ENCODE data around the gene TMIGD1.
"Not testable (repeated sequence)": the region's sequence is repeated elsewhere in the genome, so short reads cannot be mapped to it uniquely, and the experiment has no call there.

Gene TMIGD1

DNA sequence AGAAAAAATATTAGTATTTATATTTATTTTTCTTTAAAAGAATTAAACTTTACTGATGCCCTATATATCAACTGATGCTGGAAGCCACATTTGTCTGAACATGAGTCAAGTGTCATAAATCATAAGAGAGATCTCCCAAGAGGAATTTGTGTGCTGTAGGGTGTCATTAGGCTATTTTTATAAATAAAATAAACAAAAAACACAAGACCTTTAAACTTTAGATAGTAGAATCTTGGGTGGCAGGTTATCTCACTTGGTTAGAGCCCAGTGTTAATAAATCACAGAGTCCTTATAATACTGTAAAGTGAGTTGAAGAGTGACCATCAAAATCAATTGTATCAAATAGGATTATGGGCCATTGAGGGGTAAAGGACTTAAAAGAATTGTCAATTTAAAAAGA is 23.6 kb upstream of the TMIGD1 start:
- no peak for DNase-seq

DNA sequence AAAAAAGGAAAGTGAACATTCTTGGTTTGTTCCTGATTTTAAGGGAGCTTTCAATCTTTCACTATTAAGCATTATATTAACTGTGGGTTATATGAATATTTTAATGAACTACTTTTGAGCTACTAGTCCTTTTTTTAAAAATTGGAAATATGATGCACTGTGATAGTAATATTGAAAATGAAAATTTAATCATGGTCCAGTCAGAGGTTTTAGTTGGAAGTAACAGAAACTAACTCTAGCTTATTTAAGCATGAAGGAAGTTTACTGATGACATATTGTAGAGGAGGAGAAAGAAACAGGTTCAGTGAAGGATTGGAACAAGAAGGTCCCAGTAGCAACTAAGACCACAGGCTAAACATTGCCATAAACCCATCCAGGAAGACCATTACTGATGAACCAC is 20.8 kb upstream of the TMIGD1 start:
- no peak for DNase-seq

DNA sequence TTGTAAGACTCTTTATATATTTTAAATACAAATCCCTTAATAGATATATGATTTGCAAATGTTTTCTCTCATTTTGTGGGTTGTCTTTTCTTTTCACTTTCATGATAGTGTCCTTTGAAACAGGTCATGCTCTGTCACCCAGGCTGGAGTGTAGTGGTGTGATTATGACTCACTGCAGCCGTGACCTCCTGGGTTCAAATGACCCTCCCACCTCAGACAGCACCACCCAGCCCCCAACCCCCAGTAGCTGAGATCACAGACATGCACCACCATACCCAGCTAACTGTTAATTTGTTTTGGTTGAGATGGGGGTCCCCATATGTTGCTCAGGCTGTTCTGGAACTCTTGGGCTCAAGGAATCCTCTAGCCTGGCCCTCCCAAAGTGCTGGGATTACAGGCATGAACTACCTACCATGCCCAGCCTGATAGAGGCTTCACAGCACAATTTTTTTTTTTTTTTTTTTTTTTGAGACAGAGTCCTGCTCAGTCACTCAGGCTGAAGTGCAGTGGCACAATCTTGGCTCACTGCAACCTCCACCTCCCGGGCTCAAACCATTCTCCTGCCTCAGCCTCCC is 18.5 kb upstream of the TMIGD1 start:
- DNase-seq, result no peak

DNA sequence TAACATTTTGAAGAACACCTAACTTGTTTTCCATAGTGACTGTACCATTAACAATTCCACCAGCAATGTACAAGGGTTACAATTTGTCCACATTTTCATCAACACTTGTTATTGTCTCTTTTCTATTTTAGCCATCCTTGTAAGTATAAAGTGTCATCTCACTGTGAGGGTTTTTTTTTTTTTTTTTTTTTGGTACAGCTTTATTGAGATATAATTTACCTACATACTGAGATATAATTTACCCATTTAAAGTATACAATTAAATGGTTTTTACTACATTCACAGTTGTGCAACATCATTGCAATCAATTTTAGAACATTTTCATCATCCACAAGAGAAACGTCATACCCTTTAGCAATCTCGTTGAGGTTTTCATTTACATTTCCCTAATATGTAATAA is 17.9 kb upstream of the TMIGD1 start:
- DNase-seq, result no peak

DNA sequence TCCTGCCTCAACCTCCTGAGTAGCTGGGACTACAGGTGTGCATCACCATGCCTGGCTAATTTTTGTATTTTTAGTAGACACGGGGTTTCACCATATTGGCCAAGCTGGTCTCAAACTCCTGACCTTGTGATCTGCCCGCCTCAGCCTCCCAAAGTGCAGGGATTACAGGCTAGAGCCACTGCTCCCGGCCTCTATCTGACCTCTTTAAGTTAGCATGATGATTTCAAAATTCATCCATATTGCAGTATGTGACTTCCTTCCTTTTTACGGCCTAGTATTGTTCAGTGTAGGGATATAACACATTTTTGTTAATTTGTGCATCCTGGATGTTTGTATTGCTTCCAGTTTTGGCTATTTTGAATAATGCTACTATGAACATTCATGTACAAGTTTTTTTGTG is 17.4 kb upstream of the TMIGD1 start:
- DNase-seq, result not testable (repeated sequence)

DNA sequence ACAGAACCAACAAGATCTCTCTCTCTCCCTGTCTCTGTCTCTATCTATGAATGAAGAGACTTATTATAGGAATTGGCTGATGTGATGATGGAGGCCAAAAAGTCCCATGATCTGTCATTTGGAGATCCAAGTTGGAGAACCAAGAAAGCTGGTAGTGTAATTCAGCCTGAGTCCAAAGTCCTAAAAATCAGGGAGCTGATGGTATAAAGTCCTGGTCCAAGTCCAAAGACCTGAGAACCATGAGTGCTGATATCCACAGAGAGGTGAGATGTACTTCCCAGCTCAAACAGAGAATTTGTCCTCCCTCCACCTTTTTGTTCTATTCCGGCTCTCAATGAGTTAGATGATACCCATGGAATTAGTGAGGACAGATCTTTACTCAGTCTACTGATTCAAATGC is 15.4 kb upstream of the TMIGD1 start:
- no peak for DNase-seq

DNA sequence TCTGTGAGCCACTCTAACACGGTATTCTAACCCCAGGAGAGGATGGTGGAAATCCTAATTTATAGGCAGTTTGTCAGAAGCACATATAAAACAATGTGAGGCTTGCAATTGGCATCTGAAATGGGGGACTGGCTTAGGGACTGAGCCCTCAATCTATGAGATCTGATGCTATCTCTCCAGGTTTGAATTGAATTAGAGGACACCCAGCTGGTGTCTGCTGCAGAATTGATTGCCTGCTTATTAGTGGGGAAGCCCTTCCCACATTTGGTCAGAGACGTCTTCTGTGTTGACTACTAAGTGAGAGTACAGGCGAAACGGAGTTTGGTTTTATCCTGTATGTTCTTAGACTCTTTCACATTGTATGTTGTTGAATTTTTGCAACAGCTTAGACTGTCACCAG is 13.6 kb upstream of the TMIGD1 start:
- no peak for DNase-seq

DNA sequence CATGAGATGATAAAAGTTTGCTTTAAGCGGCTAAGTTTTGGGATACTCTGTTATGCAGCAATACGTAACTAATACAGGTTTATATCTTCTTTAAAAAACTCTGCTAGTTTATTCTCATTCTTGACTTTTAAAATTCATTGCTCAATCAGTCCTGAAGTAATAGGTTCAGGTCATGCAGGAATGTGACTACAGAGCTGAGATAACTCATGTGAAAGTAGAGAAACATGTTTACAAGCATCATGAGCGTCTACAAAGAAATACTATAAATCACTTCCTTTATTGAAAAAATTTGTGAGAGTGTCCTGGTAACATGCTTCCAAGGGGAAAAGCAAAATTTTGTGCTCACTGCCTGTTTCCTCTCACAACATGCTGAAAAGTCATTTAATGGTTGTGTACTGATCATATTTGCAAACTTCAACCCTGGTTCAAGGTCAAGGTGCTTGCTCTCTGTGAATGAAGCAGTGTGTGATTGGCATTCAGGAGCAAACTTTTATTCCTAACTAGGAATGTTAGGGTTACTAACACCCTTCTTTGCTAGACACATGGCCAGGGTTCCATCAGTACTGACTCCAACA is 12.5 kb upstream of the TMIGD1 start:
- no peak for DNase-seq

DNA sequence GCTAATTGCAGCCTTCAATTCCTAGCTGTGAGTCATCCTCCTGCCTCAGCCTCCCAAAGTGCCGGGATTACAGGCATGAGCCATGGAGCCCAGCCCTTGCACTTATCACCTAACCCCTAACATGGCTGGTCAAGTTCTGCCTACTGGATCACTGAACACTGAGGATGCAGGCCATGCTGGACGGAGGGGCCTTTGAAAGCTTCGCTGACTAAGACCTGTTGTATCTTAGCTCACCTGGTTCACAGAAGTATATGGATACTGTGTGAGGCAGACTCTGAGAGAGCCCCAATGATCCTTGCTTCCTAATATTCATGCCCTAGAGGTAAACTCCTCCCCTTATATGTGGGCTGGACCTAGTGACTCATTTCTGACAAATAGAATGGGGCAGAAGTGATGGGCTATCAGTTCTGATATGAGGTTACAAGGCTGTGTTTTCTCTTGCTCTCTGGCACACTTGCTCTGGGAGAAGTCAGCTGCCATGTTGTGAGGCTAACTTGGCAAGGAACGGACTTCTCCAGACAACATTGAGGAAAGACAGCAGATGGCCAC is 11.7 kb upstream of the TMIGD1 start:
- no peak for DNase-seq

DNA sequence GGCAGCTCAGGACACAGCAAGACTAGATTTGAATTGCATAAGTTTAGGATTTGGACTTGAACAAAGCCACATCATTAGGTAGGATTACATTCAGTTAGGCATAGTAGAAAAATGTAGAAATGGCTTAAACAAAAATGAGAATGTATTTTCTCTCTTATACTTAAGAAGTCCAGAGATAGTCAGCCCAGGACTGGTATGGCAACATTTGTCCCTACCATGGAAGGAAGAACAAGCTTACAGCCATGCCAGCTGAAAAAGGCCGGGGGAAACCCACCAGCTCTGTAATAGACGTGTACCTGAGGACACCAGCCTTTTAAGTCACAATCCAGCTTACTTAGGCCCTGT is 11.2 kb upstream of the TMIGD1 start:
- DNase-seq, result no peak

DNA sequence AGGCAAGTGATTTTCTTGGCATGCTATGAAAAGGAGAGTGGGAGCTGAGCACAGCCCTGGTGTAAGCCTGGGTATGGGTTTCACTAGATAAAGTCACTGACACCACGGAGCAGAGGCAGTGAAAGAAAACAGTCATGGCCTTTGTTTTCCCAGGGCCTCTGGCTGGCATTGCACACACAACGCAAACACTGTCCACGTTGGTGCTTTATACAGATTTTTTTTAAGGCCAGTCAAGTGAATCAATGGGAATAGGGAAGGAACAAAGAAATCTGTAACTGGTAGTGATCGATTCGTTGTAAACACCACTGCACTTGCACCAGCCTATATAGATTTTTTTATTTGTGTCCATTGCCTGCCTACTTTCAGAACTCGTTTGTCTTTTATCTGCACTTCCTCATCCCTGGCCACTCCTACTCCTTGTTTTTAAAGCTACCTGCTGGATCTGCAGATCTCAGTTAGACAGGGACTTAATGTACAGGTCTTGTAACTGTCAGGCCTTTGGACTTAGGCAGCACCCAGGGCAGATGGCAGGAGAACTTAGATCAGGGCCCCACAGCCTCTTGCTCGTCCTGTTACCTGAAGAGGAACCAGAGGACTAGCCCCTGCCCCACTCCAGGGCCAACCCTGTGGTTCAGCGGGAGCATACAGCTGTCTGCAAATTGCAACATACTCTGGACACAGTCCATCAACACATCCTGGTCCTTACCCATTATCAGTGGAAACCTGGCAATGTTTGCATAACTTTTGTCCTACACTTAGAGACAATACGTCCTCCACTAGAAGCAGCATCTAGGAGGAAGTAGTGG is 10.6 kb upstream of the TMIGD1 start:
- DNase-seq, result no peak

DNA sequence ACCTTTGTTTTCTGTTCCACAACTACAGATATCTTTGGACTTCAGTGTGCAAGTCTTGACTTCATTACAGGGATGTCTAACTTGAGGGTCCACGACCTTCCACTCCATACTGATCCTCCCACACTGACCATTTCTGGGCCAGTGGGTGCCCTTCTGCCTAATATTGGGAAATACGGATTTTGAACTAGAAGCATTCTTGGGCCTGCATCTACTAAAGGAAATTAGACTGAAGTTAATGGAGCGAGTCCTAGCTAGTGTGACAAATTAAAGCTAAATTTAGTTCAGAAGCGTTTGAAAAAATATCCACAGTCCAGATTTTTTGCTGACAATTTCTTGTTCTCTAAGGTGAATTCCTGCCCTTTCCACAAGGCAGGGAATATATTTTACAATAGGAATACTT is 9.9 kb upstream of the TMIGD1 start:
- no peak for DNase-seq

DNA sequence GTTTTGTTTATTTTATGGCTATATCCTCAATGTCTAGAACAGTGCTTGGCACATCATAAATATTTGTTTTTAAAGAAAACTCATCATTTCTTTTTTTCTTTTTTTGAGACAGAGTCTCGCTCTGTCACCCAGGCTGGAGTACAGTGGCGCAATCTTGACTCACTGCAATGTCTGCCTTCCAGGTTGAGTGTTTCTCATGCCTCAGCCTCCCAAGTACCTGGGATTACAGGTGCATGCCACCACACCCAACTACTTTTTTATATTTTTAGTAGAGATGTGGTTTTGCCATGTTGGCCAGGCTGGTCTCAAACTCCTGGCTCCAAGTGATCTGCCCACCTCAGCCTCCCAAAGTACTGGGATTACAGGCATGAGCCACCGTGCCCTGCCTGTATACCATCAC is 9.4 kb upstream of the TMIGD1 start:
- DNase-seq, result not testable (repeated sequence)

DNA sequence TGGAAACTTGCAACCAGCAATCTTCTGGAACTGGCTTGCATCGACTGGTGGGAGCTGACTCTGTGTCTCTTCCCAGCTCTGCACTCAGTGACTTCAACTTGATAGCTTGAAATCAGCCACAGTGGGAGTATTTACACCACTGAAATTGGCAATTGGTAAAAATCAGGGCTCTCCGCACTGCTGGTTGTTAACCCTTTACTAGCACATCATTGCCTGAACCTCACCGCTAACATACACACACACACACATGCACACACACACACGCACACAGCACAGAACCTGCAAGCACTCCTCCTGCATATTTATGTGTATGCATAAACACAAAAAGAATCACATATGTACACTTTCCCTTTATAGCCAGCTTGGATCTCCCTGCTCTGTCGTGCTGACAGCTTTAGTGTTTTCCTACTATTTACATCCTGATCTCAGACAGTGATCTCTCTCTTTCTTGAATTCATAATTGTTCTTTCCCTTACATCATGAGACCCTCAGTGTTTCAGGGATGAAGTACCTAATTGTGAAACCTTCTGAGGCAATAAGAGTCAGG is 7.9 kb upstream of the TMIGD1 start:
- DNase-seq, result no peak

DNA sequence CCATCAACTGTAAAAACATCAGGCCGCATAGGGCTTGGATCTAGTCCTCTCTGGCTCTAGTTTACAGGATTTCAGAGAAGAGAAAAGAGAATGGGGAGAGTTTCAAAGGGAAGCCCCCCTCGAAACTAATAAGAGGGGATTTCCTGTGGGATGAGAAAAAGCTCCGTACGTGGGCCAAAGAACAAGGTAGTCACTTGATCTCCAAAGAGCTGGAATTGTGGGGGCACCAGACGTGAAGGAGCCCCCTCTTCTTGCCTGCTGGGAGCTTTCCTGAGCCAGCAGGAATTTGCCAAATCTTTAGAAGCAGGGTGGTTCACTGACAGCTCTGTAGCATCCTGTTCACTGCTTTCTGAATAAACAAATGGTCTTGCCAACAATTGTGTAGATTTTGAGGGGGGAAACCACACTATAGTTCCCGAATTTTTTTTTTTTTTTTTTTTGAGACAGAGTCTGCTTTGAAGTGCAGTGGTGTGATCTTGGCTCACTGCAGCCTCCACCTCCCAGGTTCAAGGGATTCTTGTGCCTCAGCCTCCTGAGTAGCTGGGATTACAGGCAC is 7.0 kb upstream of the TMIGD1 start:
- DNase-seq, result no peak

DNA sequence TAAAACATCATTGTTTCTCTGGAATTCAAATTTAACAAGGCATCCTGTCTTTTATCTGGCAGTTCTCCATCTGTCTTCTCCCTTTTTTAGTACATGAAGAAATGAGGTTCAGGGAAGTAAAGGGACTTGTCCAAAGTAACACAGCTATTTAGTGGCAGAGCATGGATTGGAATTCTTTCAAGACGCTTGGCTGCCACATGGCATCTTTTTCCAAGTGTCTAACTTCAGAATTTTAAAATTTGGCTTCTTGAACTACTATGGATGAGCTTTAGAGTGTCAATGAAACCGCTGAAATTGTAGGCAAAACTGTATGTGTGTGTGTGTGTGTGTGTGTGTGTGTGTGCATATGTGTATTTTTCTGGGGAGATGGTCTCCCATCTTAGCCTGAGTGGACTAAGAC is 5.2 kb upstream of the TMIGD1 start:
- no peak for DNase-seq

DNA sequence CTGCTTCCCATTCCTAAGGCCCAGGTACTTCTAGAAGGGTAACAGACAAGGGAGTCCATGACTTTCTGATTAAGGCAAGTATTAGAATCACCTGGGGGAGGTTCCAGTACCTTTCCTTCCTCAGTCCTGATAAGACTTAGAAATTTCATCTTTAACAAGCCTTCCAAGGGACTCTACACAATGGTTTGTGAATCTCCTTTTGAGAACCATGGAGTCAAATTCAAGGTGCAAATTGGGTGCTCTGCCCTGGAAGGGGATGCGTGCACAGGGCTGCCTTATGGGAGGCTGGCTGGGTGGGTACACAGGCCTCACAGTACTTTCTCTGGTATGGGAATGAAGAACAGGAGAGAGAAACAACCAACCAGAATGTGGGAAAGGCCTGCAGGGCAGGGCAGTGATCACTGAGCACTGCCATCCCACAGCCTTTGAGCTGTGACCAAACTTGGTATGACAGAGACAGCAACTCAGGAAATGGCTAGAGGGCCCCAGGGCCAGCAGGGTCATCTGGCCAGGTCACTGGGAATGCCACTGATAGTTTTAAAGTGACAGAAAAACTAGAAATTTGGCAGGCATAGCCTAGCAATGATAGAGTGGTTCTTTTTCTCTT is 3.6 kb upstream of the TMIGD1 start:
- DNase-seq, result no peak

DNA sequence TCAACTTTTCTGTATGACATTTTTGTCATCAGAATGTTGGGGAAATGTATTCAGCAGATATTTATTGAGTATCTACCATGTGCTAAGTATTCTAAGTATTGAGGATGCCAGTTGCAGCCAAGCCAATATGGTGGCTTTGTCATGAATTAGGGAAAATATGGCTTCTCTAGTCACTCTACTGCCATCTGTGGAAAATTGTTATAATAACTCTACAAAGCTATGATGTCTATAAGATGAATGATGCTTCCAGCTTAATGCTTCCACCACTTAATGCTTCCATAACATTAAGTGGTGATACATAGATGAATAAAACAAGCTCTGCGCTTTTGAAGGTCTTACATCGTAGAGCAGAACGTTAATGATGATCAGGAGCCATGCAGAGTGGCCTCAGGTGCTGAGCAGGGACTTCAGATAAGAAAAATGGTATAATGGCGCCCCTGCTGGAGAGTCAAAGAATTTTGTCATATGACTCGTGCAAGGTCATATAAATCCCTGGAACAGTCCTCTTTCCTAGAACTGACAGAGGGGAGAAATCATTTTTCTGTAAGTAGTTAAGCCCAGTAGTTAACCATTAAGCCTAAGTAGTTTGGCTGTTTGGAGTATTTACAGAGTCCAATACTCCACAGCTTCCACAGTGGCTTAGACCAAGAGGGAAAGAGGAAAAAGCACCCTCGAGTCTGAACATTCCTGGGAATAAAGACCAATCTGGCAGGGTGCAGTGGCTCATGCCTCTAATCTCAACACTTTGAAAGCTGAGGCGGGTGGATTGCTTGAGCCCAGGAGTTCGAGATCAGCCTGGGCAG is 2.7 kb upstream of the TMIGD1 start:
- peak; percentile 21 to 64 (median 55) for DNase-seq

DNA sequence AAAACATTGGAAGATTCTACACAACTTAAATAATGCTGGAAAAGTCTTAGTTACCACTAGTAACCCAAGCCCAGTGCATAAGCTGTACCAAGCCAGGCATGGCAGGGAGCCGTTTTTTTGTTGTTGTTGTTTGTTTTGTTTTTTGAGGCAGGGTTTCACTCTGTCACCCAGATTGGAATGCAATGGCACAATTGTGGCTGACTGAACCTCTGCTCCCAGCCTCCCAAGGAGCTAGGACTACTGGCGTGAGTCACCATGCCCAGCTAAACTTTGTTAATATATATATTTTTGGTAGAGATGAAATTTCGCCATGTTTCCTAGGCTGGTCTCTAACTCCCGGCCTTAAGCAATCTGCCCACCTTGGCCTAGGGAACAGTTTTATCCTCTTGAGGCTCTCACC is 564 bp upstream of the TMIGD1 start:
- DNase-seq, result no peak

DNA sequence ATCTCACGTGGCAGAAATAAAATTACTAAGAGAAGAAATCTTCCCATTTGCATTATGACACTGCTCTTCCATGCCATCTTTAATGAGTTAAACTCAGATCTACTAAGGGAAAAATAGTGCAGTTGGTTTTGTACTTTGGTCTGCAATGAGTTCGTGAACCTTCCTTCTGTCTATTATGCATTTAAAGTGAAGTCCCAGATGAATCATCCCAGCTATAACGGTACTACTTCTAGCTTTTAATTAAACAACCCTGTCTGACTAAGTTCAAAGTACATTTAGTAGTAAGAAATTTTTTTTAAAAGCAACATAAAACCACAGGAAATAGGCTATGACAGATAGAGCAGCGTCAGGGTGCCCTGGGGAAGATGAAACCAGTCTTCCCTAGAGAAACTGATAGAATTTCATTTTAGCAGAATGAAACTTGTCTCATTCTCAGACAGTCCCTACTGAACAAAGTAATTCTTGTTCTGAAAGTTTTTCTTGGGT is 1.8 kb downstream of the TMIGD1 start:
- DNase-seq, result peak; percentile 16 to 81 (median 33)

DNA sequence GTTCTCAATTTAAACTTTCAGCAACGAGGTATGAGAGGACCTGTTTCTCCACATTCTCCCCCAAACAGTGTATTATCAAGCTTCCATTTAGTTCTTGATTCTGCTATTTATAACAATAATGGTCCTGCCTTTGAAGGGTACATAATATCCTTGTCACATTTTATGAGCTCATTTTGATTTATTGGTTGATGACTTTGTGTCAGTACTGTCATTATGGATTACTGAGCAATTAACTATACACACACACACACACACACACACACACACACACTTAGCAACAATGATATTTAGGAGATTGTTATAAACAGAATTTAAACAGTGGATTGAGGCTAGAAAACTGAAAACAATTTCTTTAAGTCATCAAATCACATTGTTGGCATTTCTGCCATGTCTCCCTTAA is 7.0 kb downstream of the TMIGD1 start:
- no peak for DNase-seq

DNA sequence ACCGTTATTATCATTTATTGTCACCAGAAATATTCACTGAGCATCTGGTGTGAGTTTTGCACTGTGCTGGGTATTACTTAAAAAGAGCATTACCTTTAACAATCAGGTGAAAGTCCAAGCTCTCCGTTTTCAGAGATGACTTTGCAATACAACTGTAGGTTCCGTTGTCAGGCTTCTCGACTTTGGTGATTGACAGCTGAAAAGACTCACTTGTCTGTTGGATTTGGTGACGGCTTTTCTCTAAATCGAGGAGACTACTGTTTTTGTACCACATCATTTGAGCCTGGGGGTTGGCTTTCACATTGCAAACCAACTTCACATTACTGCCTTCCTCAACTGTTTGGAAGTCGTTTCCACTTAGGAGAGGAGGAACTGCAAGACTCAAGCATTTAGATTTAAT is 9.1 kb downstream of the TMIGD1 start:
- DNase-seq, result no peak
